DMS153 treated with DMSO at 0.1 percent for 48 hours (cell line): ENCODE measurements around the gene CTNNBL1.

Experiments used
- DNase-seq: peaks from one replicate; lab custom pipeline; 2025; ENCODE audit not compliant: unreplicated experiment; lab: John Stamatoyannopoulos, UW

The CTNNBL1 gene

GRCh38 chr20:37875460-37876175 is 181.8 kb downstream of the CTNNBL1 start:
- no peak for DNase-seq

GRCh38 chr20:37876863-37877262 is 183.0 kb downstream of the CTNNBL1 start:
- no peak for DNase-seq

- no peak for DNase-seq
Observed at GRCh38 chr20:37877832-37878772, 184.3 kb downstream of the CTNNBL1 start.

- peak; percentile 40 for DNase-seq
Observed at GRCh38 chr20:37878835-37879599, 185.2 kb downstream of the CTNNBL1 start.

- no peak for DNase-seq
Observed at GRCh38 chr20:37879843-37880242, 186.0 kb downstream of the CTNNBL1 start.

- peak; percentile 35 for DNase-seq
Observed at GRCh38 chr20:37880726-37881591, 187.1 kb downstream of the CTNNBL1 start.

GRCh38 chr20:37881601-37882343 is 187.9 kb downstream of the CTNNBL1 start:
- DNase-seq = no peak

GRCh38 chr20:37882961-37883712 is 189.3 kb downstream of the CTNNBL1 start:
- peak; percentile 84 for DNase-seq

GRCh38 chr20:37885042-37885441 is 191.2 kb downstream of the CTNNBL1 start:
- DNase-seq = no peak

GRCh38 chr20:37885593-37886503 is 192.0 kb downstream of the CTNNBL1 start:
- no peak for DNase-seq

- peak; percentile 49 for DNase-seq
Observed at GRCh38 chr20:37886851-37887297, 193.0 kb downstream of the CTNNBL1 start.

- no peak for DNase-seq
Observed at GRCh38 chr20:37888641-37889040, 194.8 kb downstream of the CTNNBL1 start.

- no peak for DNase-seq
Observed at GRCh38 chr20:37890108-37890507, 196.3 kb downstream of the CTNNBL1 start.

- DNase-seq = no peak
Observed at GRCh38 chr20:37890643-37891042, 196.8 kb downstream of the CTNNBL1 start.

GRCh38 chr20:37892001-37892400 is 198.2 kb downstream of the CTNNBL1 start:
- no peak for DNase-seq

GRCh38 chr20:37893566-37894241 is 199.9 kb downstream of the CTNNBL1 start:
- no peak for DNase-seq

- DNase-seq = no peak
Observed at GRCh38 chr20:37894454-37894853, 200.6 kb downstream of the CTNNBL1 start.
